Measurements from ENCODE around the gene TBX10.

DNA sequence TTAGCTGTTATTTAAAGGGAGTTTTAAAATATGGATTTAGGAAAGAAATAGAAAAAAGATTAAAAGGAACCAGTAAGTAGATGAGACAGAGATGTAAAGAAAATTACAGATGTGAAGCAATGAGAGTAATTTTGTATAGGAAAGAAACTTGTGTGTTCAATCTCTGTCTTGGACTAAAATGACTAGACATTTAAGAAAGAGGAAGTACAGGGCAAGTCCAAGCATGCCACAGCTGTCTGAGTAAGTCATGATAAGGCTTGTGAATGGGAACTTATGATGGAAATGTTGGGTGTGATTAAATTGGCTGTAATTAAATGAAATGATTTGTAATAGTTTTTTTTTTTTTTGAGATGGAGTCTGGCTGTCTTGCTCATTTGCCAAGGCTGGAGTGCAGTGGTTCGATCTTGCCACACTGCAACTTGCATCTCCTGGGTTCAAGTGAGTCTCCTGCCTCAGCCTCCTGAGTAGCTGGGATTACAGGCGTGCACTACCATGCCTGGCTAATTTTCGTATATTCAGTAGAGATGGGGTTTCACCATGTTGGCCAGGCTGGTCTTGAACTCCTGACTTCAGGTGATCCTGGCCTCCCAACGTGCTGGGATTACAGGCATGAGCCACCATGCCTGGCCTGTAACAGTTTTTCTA is 16.8 kb upstream of the TBX10 start:
- TF ChIP-seq EZH2 (IDR thresholded peaks at IDR 0.05) (no peak), EGR1 (IDR thresholded peaks at IDR 0.05; ENCODE audit: low read depth) (no peak), CTCF (IDR thresholded peaks at IDR 0.05 in 2 of 3, conservative IDR thresholded peaks at IDR 0.05 in 1 of 3; ENCODE audit: borderline replicate concordance in 1 of 3, insufficient read depth in 1 of 3, low read depth in 2 of 3, low read length in 2 of 3) (no peak), SP1 (IDR thresholded peaks at IDR 0.05; ENCODE audit: low read depth) (no peak), CEBPB (IDR thresholded peaks at IDR 0.05; ENCODE audit: low read depth) (no peak), POLR2AphosphoS5 (IDR thresholded peaks at IDR 0.05; ENCODE audit: low read depth, low read length) (no peak), POLR2A (IDR thresholded peaks at IDR 0.05; ENCODE audit: borderline replicate concordance, extremely low read depth, insufficient read depth, insufficient read length) (no peak), ZFX (IDR thresholded peaks at IDR 0.05) (no peak)

All from HCT116 (cell line).